Measurements from ENCODE around the gene PGF. TPM values are rescaled to one million over a fixed set of nuclear protein-coding genes. Genes with fewer than 3 reads are reported as not detected.

The PGF gene
- total and polyA plus RNA-seq, 2 of the 13 experiments (the other 11 are each of a cell fraction or from before 2014, with no cell fraction given) = 10.7 to 27.5 TPM

DNA sequence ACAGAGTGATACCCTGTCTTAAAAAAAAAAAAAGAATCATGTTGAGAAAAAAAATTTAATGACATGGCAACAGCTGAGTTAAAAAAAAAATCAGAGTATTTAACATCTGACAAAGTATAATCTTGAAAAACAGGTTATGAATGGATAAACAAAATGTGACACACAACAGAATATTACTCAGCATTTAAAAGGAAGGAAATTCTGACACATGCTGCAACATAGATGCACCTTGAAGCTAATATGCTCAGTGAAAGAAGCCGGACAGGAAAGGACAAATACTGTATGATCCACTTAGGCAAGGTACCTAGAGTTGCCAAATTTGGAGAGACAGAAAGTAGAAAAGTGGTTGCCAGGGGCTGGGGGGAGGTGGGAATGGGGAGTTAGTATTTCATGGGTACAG, 27.9 kb upstream of the PGF start:
- POLR2A ChIA-PET = interaction anchor here (1.8 kb wide), 1 partner anchor 32 kb away, joined by 5 read pairs; no protein-coding TSS in a partner anchor
- H3K9ac ChIP-seq (ENCODE audit: insufficient read depth, low read depth, low read length) = no peak overlapping the region
- H3K79me2 ChIP-seq (ENCODE audit: insufficient read depth, low read length) = no peaks in the 10 kb centered on the region
- ATAC-seq (no peak), DNase-seq (ENCODE audit: low spot score) (no peak), FAIRE-seq (no peak)
- BruUV-seq (replicated peaks) = no TSS peak
- H3K4me2 ChIP-seq (ENCODE audit: low read depth, low read length) = no peak overlapping the region
- peaks cover 24% of the 10 kb centered on the region for H3K4me1 ChIP-seq (ENCODE audit: insufficient read depth, low read length)
- CTCF ChIA-PET (ENCODE audit: low intra/inter-chr PET ratio, low total read pairs) = no interaction called here
- no peaks in the 10 kb centered on the region for H3K36me3 ChIP-seq (replicated peaks in 1 of 2; ENCODE audit: control insufficient read depth in 1 of 2, insufficient read depth in 2 of 2, low read length in 2 of 2)
- H3K4me3 ChIP-seq (replicated peaks in 1 of 3; ENCODE audit: insufficient read depth in 1 of 3, low read depth in 2 of 3, low read length in 3 of 3) = no peak overlapping the region
- H2AFZ ChIP-seq (ENCODE audit: low read length) = no peak overlapping the region
- no peaks in the 10 kb centered on the region for H4K20me1 ChIP-seq (ENCODE audit: insufficient read depth, low read length)
- WGBS (ENCODE audit: low lambda C conversion rate) = 72% methylated on average over 1 of the region's 1 CpG
- peaks cover 4 to 44% of the 10 kb centered on the region in 2 experiments; a peak in 4 of 5 replicates for H3K27me3 ChIP-seq (ENCODE audit: control insufficient read depth in 1 of 2, insufficient read depth in 2 of 2, low read length in 2 of 2)
- intact Hi-C loops (cut with micrococcal nuclease; ENCODE audit: unreplicated experiment) = no loop called here
- TF ChIP-seq RCOR2 (CRISPR knock-in tag; IDR thresholded peaks at IDR 0.05) (no peak), ZNF549 (CRISPR knock-in tag; IDR thresholded peaks at IDR 0.05) (no peak)
- H3K9me3 ChIP-seq (ENCODE audit: low read length) = no peaks in the 10 kb centered on the region
- in situ Hi-C loops (cut with HindIII; ENCODE audit: extremely low pct_ligation_motif_present, low pct_unique_long_range_greater_than_20kb) = no loop called here
- no peak overlapping the region for H3K27ac ChIP-seq (ENCODE audit: extremely low read length, insufficient read depth, low read length)

DNA sequence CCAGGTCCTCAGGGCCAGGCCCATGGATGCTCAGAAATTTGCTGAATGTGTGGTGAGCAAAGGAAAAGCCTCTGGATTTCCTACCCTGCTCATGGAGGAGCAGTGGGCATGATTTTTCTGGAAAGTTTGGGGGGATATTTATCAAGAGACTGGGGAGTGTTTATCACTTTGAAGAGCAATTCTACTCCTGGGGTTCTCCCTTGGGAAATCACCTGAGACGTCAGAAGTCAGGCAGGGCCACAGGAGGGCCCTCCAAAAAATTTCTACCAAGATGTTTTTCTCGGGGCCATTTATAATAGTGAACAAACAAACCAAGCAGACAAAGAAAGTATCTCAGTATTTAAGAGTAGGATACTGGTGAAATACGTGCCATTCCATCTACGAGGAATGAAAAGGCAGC, 27.3 kb upstream of the PGF start:
- Histone ChIP-seq H3K79me2 (ENCODE audit: insufficient read depth, low read length) (no peaks in the 10 kb centered on the region), H4K20me1 (ENCODE audit: insufficient read depth, low read length) (no peaks in the 10 kb centered on the region), H3K4me3 (replicated peaks in 1 of 3; ENCODE audit: insufficient read depth in 1 of 3, low read depth in 2 of 3, low read length in 3 of 3) (no peak overlapping the region), H3K9me3 (ENCODE audit: low read length) (no peaks in the 10 kb centered on the region), H3K27me3 (ENCODE audit: control insufficient read depth in 1 of 2, insufficient read depth in 2 of 2, low read length in 2 of 2) (peaks cover 4 to 46% of the 10 kb centered on the region in 2 experiments; a peak in 4 of 5 replicates), H3K36me3 (replicated peaks in 1 of 2; ENCODE audit: control insufficient read depth in 1 of 2, insufficient read depth in 2 of 2, low read length in 2 of 2) (no peaks in the 10 kb centered on the region), H3K4me2 (ENCODE audit: low read depth, low read length) (no peak overlapping the region), H3K4me1 (ENCODE audit: insufficient read depth, low read length) (peaks cover 30% of the 10 kb centered on the region), H3K9ac (ENCODE audit: insufficient read depth, low read depth, low read length) (no peak overlapping the region), H3K27ac (ENCODE audit: extremely low read length, insufficient read depth, low read length) (no peak overlapping the region), H2AFZ (ENCODE audit: low read length) (no peak overlapping the region)
- no peak for DNase-seq (ENCODE audit: low spot score)
- in situ Hi-C loops (cut with HindIII; ENCODE audit: extremely low pct_ligation_motif_present, low pct_unique_long_range_greater_than_20kb) (no loop called here), intact Hi-C loops (cut with micrococcal nuclease; ENCODE audit: unreplicated experiment) (no loop called here)
- ChIA-PET POLR2A (interaction anchor here (1.8 kb wide), 1 partner anchor 32 kb away, joined by 5 read pairs; no protein-coding TSS in a partner anchor), CTCF (ENCODE audit: low intra/inter-chr PET ratio, low total read pairs) (no interaction called here)
- no peak for ATAC-seq
- no TSS peak for BruUV-seq (replicated peaks)
- FAIRE-seq = no peak
- WGBS (ENCODE audit: low lambda C conversion rate) = 2% methylated on average over 4 of the region's 4 CpGs
- TF ChIP-seq BCL6 (CRISPR knock-in tag; IDR thresholded peaks at IDR 0.05) (no peak), ELF4 (CRISPR knock-in tag; IDR thresholded peaks at IDR 0.05; ENCODE audit: borderline replicate concordance) (no peak), PITX1 (CRISPR knock-in tag; IDR thresholded peaks at IDR 0.05) (no peak), KLF11 (CRISPR knock-in tag; IDR thresholded peaks at IDR 0.05) (no peak), HNRNPK (IDR thresholded peaks at IDR 0.05; ENCODE audit: low read depth, low read length, poor library complexity, severe bottlenecking) (no peak), ZNF572 (CRISPR knock-in tag; IDR thresholded peaks at IDR 0.05) (no peak), ZNF546 (CRISPR knock-in tag; conservative IDR thresholded peaks at IDR 0.05) (no peak)
- TF ChIP-seq, protein P1, sequence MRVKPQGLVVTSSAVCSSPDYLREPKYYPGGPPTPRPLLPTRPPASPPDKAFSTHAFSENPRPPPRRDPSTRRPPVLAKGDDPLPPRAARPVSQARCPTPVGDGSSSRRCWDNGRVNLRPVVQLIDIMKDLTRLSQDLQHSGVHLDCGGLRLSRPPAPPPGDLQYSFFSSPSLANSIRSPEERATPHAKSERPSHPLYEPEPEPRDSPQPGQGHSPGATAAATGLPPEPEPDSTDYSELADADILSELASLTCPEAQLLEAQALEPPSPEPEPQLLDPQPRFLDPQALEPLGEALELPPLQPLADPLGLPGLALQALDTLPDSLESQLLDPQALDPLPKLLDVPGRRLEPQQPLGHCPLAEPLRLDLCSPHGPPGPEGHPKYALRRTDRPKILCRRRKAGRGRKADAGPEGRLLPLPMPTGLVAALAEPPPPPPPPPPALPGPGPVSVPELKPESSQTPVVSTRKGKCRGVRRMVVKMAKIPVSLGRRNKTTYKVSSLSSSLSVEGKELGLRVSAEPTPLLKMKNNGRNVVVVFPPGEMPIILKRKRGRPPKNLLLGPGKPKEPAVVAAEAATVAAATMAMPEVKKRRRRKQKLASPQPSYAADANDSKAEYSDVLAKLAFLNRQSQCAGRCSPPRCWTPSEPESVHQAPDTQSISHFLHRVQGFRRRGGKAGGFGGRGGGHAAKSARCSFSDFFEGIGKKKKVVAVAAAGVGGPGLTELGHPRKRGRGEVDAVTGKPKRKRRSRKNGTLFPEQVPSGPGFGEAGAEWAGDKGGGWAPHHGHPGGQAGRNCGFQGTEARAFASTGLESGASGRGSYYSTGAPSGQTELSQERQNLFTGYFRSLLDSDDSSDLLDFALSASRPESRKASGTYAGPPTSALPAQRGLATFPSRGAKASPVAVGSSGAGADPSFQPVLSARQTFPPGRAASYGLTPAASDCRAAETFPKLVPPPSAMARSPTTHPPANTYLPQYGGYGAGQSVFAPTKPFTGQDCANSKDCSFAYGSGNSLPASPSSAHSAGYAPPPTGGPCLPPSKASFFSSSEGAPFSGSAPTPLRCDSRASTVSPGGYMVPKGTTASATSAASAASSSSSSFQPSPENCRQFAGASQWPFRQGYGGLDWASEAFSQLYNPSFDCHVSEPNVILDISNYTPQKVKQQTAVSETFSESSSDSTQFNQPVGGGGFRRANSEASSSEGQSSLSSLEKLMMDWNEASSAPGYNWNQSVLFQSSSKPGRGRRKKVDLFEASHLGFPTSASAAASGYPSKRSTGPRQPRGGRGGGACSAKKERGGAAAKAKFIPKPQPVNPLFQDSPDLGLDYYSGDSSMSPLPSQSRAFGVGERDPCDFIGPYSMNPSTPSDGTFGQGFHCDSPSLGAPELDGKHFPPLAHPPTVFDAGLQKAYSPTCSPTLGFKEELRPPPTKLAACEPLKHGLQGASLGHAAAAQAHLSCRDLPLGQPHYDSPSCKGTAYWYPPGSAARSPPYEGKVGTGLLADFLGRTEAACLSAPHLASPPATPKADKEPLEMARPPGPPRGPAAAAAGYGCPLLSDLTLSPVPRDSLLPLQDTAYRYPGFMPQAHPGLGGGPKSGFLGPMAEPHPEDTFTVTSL (CRISPR knock-in tag; IDR thresholded peaks at IDR 0.05; ENCODE audit: borderline replicate concordance) = no peak
- TF ChIP-seq, protein P2, sequence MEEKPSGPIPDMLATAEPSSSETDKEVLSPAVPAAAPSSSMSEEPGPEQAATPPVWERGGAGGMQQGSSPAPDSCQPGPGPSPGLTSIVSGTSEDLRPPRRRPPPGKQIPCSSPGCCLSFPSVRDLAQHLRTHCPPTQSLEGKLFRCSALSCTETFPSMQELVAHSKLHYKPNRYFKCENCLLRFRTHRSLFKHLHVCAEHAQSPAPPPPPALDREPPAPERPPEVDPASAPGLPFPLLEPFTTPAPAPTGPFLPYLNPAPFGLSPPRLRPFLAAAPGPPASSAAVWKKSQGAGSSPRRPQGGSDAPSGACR (CRISPR knock-in tag; IDR thresholded peaks at IDR 0.05) = no peak
- TF ChIP-seq, protein P3, sequence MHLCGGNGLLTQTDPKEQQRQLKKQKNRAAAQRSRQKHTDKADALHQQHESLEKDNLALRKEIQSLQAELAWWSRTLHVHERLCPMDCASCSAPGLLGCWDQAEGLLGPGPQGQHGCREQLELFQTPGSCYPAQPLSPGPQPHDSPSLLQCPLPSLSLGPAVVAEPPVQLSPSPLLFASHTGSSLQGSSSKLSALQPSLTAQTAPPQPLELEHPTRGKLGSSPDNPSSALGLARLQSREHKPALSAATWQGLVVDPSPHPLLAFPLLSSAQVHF (CRISPR knock-in tag; IDR thresholded peaks at IDR 0.05) = no peak
